GM21528 (cell line): ENCODE results near the gene DUS2.
"Not testable (repeated sequence)": the region's sequence is repeated elsewhere in the genome, so short reads cannot be mapped to it uniquely, and the experiment has no call there.

Experiments
- ATAC-seq: cut with Tn5 transposase; IDR thresholded peaks from one replicate; pipeline ENCODE4 v1.9.1; 2021; ENCODE audit warnings: mild to moderate bottlenecking, moderate library complexity; ENCODE audit not compliant: unreplicated experiment, low FRiP score

The DUS2 gene

DNA sequence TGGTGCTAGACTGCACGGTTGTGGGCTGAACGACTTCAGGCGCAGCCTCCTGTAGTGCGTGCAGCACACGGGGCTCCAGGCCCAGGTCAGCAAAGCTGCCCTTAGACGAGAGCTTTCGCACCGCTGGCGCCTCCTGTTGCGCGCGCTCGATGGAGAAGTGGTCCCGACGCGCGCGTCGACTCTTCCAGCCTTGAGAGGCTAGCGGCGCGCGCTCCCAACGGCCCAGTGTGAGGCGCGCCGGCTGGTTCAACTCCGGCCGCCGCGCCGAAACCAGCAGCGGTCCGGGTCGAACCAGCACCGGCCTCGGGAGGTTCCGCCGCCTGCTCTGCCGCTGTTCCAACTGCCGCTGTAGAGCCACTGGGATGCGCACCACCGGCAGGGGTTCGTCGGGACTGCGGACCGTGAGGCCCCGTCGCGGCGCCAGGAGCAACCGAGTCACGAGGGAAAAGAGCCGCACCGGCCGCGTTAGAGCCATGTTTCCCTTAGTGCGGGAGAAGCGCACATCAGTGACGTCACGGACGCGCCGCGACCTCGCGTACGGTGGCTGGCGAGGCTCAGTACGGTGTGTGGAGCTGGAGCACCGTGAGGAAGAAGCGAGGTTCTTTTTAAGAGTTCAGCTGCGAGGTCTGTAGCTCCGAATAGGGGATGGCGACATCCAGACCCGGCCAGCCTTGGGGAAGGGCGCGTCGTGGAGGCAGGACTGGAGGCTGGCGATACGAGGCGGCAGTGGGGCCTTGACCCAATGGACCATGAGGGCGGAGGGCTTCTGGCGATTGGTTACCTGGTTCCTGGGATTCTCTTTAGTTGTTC is at the start of gene DUS2, which contains the start of gene DDX28:
TSS of gene DUS2 (plus strand) at position 557 of the 810 bp plus-strand sequence. CDS start 14,740 bp downstream, outside the sequence.
TSS of gene DDX28 (minus strand) at position 505 of the 810 bp plus-strand sequence. CDS start at position 475, 30 bp downstream.
- peak; percentile 78 for ATAC-seq

DNA sequence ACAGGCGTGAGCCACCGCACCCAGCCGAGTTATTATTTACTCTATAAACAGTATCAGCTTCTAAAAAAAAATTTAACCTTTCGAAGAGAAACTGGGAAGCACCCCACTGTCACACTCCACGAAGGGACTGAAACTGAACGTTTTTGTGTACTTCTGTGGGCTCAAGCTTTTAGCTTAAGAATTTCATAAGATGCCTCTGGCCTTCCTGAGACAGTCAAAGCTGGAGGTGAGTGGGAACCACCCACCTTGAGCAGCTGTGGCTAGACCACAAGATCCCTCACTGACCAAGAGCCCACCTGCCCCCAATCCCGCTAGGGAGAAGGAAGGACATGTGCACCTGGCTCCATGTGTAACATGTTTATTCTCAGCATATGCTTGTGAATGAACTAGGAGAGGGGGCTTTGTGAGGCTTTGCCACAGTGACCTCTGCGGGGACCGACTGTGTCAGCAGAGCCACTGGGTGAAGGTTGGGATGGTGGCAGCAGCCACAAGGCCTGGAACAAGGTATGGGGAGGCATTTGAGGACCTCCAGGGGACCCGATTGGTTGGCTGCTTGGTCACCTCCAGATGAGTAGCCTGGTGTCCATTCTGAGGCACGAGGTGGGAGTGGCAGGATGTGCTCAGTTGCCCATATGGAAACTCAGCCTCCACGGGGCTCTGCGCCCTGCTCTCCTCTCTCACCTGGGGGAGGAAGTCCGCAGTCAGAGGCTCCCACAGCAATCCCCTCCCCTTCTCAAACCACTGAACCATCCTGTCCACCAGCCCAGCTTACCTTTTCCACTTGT is 47.6 kb upstream of the DUS2 start:
- ATAC-seq: no peak

DNA sequence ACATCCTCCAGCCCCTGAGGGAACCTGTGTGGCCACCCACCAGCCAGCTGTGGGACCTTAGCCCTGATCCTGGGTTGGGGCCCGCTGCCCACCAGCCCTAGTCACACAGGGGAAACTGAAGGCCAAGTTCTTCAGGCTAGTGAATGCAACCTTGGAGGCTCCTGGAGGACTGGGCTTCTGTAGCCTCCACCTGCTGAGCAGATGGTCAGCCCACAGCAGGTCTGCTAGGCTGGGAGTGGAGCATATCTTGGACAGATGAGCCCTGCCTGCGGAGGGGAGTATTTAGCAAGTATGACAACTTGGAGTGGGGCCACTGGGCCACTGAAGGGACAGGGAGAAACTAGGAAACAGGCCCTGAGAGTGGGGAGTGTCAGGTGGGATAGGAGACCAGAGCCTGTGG is 46.9 kb upstream of the DUS2 start:
- ATAC-seq: no peak

DNA sequence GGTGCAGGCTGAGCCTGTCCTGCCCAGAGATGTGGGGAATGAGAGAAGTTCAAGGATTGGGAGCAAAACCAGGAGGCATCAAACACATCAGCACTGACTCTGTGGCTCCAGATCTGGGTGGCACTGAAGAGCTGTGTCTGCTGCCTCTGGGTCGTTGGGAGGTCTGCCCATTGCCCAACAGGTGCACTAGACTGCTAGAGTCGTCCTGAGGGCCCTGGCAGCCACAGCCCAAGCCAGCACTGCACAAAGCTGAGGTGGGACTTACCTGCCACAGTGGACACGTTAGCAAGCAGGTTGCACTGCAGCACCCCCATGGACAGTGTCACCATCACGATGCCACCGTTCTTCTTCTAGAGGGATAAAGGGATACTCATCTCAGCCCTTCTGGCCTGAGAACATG is 46.1 kb upstream of the DUS2 start:
- no peak for ATAC-seq

DNA sequence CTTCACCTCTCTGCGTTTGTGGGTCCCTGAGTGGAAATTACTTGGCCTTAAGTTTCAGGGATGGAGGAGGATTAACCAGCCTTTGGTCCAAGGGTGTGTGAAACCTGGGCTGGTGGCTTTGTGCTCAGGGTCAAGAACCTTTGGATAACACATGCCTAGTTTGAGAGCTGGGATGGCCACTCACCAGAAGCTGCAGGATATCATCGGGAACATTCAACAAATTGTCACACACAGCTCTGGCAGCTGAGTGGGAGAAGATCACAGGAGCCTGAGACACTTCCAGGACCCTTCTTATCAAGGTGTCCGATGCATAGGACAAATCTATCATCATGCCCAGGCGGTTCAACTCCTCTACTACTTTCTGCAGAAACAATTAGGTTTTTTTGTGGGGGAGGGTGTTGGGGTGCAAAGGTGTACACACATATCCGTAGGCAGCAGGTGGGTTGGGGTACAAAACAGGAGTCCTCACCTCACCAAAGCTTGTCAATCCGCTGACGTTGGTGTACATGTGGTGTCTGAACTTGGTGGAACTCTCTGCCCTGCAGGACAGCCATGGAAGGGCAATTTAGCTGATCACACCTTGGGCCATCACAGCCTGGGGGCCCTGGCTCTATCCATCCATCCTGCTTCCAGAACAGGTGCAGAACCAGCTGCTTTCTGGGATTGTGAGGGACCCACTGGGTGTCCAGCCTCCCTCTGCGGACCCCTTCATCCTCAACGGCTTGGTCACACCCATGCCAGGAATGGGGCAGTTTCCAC is 45.4 kb upstream of the DUS2 start:
- no peak for ATAC-seq

DNA sequence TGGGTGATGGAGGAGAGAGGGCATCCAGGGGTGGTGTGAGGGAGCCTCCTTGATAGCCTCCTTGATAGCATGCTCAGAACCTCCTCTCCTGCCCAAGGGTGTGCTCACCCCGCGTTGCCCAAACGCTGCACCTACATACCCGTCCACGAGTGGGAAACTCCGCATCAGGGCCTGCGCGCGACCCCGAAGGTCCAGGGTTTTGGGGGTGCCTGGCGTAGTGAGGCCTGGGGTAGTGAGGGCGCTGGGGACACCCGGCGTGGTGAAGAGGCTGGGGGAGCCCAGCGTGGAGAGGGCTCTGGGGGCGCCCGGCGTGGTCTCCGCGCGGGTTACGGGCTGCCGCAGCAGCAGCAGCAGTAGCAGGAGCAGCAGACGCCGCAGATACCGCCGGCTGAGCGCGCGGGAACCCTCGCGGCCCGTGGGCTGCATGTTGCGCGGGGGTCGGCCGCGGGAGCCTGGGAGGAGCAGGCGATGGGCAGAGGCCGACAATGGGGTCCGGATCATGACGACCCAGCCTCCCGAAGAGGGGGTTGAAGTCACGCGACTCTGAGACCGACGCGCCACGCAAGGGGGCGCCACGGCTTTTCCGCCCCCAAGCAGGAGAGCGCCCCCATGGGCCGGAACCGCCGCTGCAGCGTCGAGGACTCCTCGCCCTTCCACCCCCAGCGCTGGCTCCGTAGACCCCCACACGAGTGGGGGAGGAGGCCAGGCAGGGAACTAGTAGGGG is 43.0 kb upstream of the DUS2 start, which contains the start of gene DPEP3:
TSS of gene DPEP3 (minus strand) at position 545 of the 724 bp plus-strand sequence. CDS start at position 426, 119 bp downstream.
- ATAC-seq: no peak

DNA sequence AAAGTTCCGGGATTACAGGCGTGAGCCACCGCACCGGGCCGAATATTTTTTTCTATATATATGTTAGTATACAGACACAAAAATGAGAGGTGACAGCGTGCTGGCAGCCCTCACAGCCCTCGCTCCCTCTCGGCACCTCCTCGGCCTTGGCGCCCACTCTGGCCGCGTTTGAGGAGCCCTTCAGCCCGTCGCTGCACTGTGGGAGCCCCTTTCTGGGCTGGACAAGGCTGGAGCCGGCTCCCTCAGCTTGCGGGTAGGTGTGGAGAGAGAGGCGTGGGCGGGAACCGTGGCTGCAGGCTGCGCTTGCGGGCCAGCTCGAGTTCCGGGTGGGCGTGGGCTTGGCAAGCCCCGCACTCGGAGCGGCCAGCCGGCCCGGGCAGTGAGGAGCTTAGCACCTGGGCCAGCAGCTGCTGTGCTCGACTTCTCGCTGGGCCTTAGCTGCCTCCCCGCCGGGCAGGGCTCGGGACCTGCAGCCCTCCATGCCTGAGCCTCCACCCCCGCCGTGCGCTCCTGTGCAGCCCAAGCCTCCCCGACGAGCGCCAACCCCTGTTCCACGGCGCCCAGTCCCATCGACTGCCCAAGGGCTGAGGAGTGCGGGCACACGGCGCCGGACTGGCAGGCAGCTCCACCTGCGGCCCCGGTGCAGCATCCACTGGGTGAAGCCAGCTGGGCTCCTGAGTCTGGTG is 40.9 kb upstream of the DUS2 start:
- no peak for ATAC-seq

DNA sequence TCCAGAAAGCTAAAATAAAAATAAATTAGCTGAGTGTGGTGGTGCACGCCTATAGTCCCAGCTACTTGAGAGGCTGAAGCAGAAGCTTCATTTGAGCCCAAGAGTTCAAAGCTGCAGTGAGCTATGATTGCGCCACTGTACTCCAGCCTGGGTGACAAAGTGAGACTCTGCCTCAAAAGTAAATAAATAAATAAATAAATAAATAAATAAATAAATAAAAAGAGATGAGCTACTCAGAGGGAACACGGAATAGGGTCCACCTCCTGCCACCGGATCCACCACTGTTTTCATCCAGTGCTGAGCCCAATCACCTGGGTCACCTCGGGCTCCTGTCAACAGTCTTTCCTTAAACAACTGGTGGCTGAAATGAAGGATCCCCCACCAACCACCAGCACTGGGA is 36.1 kb upstream of the DUS2 start:
- ATAC-seq: no peak

DNA sequence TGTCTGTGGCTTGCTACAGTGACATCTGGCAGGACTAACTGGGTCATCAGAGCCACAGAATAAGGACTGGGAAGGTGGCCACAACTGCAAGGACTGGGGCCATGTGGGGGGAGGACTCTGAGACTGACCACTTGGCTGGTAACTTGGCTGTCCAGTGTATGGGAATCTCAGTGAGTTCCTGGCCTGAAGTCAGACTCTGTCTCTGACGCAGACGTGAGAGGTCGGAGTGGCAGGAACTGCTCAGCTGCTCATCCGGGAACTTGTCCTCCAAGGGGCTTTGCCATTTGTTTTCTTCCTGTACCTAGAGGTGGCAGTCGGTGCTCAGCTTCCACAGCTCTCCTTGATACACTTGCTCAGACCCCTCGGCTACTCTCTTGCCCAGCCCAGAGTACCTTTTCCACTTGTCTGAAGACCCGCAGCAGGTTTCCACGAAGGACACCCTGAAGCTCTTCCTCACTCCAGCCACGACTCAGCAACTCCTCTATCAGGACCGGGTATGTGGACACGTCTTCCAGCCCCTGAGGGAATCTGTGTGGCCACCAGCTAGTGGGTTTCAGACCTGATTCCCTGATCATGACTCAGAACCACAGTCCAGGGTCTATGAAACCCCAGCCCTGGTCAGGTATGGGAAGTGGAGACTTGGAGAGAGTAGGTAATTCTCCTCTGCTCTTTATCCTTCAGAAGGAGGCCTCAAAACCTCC is 35.5 kb upstream of the DUS2 start:
- no peak for ATAC-seq

DNA sequence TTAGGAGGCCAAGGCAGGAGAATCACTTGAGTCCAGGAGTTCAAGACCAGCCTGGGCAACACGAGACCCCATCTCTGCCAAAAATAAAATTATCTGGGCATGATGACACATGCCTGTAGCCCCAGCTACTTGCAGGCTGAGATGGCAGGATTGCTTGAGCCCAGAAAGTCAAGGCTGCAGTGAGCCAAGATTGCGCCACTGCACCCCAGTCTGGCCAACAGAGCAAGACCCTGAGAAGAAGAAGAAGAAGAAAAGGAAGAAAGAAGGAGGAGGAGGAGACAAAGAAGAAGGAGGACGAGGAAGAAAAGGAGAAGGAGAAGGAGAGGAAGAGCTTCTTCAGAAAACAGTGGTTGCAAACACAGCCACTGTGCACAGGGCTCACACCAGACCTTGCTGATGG is 34.4 kb upstream of the DUS2 start:
- ATAC-seq: no peak

DNA sequence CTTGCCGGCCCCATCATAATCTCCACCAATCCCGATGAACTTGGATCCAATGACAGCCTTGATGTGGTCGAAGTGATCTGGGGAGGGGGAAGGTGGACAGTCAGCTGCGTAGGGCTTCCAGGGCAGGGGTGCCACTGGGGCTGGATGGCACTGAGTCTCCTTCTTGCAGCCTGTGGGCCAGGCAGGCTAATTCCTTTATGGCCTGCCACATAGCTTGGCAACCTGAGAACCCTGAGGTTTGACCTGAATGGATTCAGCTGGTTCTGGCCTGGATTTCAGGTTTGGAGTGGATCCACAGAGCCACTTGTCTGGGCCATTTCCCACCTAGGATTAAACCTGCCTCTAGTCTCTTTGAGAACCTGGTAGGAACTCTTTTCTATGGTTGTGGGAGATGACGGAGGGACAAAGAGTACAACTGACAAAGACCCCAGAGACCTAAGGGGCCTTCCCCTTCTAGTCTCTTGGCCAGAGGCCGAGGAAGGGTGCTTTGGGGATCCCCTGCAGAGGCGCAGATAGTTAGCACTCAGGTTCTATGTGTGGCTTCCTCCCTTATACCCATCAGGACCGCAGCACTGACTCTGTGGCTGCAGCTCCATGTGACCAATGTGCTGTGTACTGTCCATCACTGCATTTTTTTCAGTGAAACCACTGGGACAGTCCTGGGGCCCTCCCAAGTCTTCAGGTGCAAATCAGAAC is 33.6 kb upstream of the DUS2 start:
- ATAC-seq: no peak

DNA sequence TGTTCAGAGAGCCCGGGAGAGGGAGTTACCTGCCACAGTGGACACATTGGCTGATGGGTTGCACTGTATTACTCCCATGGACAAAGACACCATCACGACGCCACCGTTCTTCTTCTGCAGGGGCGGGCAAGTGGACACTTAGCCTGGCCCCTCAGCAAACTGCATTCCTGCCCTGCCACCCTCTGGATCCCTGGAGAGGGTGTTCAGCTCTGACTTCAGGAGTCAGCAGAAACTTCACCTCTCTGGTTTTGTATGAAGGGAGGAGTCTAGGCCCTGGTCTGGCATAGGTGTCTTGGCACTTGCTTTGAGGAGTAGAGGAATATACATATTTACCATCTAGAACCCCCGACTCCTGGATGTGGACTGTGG is 33.1 kb upstream of the DUS2 start:
- no peak for ATAC-seq

DNA sequence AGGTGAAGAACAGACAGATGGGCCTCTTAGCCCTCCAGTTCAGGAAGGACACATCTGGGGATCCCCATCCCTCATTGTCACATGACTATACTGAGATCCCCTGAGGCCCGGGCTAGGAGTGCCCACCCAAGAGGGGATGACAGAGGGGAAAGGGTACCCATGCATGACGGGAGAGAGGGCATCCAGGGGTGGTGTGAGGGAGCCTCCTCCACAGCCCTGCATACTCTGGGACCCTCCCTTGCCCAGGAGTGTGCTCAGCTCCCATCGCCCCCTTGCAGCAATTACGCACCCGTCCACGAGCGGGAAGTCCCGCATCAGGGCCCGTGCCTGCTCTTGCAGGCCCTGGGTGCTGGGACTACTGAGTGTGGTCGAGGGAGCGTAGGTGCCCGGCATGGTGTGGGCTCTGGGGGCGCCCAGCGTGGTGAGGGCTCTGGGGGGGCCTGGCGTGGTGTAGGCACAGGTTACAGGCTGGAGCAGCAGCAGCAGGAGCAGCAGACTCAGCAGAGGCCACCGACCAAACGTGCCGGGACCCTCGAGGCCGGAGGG is 30.4 kb upstream of the DUS2 start:
- ATAC-seq: no peak

DNA sequence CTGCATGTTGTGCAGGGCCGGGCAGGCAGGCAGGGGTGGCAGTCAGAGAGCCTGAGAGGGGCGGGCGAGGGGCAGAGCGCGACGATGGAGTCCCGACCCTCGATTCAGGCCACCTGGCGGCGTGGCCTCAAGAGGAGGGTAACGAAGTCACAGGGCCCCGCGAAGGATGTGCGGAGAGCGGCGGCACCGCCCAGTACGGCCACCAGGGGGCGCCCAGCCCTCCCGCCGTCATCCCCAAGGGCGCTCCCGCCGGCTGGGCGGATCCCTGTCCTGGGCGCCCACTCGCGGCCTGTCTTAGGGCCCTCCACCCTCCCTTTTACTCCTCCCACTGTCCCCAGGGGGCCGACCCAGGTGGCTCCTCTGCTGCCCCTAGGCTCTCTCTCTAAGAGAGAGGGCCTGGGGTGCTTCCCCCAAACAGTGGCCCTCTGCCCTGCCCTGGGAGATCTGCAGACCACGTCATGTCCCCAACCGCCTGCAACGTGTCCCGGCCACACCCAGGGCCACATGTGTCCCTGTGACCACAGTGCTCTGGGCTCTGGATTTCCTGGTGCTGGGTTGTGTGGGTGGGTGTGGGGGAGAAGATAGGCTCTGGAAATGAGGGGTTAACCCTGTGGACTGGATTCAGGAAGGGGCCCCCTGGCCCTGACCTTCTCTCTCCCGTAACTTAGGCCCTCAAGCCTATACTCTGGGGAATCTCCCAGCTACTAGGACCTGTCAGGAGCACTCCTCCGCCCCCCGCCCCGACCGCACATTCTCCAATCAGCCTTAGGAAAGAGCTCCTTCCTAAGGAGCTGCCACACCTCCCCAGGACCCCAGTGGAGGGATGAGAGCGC is 29.7 kb upstream of the DUS2 start:
- ATAC-seq: peak; percentile 83

DNA sequence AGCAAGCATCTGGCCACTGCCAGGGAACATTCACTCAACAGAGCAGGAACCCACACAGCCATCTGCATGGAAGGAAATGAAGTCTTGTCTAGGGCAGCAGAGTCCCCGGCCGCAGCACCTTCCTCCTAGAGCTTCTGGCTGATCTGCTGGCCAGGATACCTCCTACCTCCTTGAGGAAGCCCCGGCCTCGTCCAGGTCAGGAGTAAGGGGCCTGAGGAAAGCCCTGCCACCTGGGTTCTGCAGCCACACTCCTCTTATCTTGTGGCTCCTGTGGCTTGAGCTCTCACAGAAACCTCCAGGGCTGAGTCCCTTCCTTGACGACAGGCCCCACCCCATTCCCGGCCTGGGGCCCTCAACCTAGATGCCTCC is 29.1 kb upstream of the DUS2 start:
- not testable (repeated sequence) for ATAC-seq

DNA sequence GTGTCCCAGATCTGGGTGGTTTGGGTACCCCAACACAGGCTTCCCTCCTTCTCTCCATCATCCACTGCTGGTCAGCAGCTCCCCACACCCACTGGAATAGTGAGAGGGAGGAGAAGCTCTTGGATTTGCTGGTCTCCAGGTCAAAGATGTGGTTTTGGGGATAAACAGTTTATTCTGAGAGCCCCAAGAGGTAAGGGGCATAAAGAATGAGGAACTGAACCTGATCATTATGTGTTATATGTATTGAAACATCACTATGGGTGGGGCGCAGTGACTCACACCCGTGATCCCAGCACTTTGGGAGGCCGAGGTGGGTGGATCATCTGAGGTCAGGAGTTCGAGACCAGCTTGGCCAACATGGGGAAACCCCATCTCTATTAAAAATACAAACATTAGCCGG is 27.7 kb upstream of the DUS2 start:
- ATAC-seq: no peak

DNA sequence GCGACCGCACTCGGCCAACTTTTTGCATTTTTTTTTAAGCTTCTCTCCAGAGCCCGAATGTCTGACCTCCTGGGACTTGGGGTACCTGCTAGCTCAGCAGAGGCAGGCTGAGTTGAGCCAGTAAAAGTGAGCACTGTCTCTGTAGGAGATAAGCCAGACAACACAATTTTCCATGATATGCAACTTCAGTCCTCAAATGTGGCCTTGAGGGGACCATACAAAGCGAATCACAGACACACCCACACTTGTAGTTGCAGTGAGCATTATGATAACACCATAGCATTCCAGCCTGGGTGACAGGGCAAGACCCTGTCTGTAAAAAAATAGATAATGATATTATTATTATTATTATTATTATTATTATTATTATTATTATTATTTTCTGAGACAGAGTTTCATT is 26.4 kb upstream of the DUS2 start:
- ATAC-seq: no peak
